GM19238 (cell line): ENCODE results near the gene SLC41A3.
"Not testable (repeated sequence)": the region's sequence is repeated elsewhere in the genome, so short reads cannot be mapped to it uniquely, and the experiment has no call there.

Experiments used
- DNase-seq: peaks from one replicate; pipeline ENCODE4 v3.0.0; 2011; ENCODE audit warnings: low spot score; ENCODE audit not compliant: insufficient read length

SLC41A3 gene

GRCh38 chr3:126082362-126083137, 1.4 kb downstream of the SLC41A3 start:
- DNase-seq = no peak

- no peak for DNase-seq
These were observed 2.1 kb downstream of the SLC41A3 start for GRCh38 chr3:126081618-126082361.

GRCh38 chr3:126080970-126081369, 3.0 kb downstream of the SLC41A3 start:
- DNase-seq = no peak

GRCh38 chr3:126078866-126079265, 5.1 kb downstream of the SLC41A3 start:
- DNase-seq = no peak

GRCh38 chr3:126077754-126078153, 6.2 kb downstream of the SLC41A3 start:
- DNase-seq = no peak

- DNase-seq = no peak
These were observed 7.8 kb downstream of the SLC41A3 start for GRCh38 chr3:126076140-126076539.

- no peak for DNase-seq
These were observed 13.8 kb downstream of the SLC41A3 start for GRCh38 chr3:126070146-126070545.

GRCh38 chr3:126067959-126068358, 16.0 kb downstream of the SLC41A3 start:
- DNase-seq = no peak

GRCh38 chr3:126066676-126067075, 17.2 kb downstream of the SLC41A3 start:
- not testable (repeated sequence) for DNase-seq

- no peak for DNase-seq
These were observed 18.0 kb downstream of the SLC41A3 start for GRCh38 chr3:126065876-126066275.

GRCh38 chr3:126064627-126065258, 19.2 kb downstream of the SLC41A3 start:
- no peak for DNase-seq

- no peak for DNase-seq
These were observed 20.5 kb downstream of the SLC41A3 start for GRCh38 chr3:126063358-126063965.

- DNase-seq = no peak
These were observed 22.5 kb downstream of the SLC41A3 start for GRCh38 chr3:126061301-126062032.

GRCh38 chr3:126060613-126061145, 23.2 kb downstream of the SLC41A3 start:
- DNase-seq = no peak

GRCh38 chr3:126058666-126059065, 25.3 kb downstream of the SLC41A3 start:
- DNase-seq = no peak

GRCh38 chr3:126057936-126058335, 26.0 kb downstream of the SLC41A3 start:
- DNase-seq = no peak

- no peak for DNase-seq
These were observed 26.5 kb downstream of the SLC41A3 start for GRCh38 chr3:126057501-126057819.

GRCh38 chr3:126056681-126057500, 27.0 kb downstream of the SLC41A3 start:
- no peak for DNase-seq

- DNase-seq = no peak
These were observed 27.8 kb downstream of the SLC41A3 start for GRCh38 chr3:126056088-126056487.

- DNase-seq = no peak
These were observed 29.1 kb downstream of the SLC41A3 start for GRCh38 chr3:126054870-126055269.
